Lung microvascular endothelial cell (primary cell): ENCODE measurements around the gene TCF15. TPM values are rescaled to one million over a fixed set of nuclear protein-coding genes. Genes with fewer than 3 reads are reported as not detected.
"Not testable (repeated sequence)": the region's sequence is repeated elsewhere in the genome, so short reads cannot be mapped to it uniquely, and the experiment has no call there.

Source experiments
- DNase-seq, 2 donors: peaks; one replicate each; pipeline versions ENCODE4 v3.0.0 to v3.0.0-alpha.2; 2010; ENCODE audit warnings: low read depth in 2 of 2
- total RNA-seq: library from RNA; depleted of rRNA; stranded (reverse); fragments of >200 nt; gene quantifications from 2 replicates; pipeline ENCODE4 v1.2.1, GENCODE V29; 2014

TCF15 gene
- total RNA-seq, 1 donor from 2014 or later = 0.60 TPM

DNA sequence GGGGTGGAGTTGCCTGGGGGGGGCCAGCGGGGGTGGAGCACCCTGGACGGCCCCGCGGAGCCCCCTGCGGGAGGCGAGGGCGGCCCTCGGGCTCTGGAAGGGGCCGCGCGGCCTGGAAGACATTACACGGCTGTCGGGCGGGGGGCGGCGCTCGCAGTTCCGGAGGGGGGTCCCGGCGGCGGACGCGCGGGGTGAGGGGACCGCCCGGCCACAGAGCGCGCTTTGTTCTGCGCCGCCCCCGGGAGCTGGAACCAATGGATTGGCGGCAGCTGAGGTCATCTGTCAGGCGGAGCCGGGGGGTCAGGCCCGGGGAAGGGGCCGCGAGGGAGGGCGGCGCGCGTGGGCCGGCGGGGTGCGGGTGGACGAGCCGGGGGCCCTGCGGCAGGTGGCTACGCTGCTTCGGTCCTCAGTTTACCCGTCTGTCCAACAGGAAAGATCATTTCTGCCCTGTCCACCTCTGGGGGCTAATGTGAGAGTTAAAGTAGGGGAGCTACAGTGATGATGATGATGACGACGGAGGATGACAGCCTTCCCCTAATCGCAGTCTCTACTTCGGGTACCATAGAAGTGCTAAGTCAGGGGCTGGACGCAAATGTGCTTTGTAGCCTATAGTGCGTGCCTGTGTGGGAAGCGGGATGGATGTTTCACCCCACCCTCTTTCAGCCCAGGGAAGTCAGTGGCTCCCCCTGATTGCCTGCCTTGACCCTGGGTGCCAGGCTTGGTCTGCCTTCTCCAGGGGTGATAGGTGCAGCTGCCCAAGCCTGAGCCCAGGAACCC lies 32.5 kb upstream of the TCF15 start:
- DNase-seq = peak in 1 of 2 donors; percentile 58

DNA sequence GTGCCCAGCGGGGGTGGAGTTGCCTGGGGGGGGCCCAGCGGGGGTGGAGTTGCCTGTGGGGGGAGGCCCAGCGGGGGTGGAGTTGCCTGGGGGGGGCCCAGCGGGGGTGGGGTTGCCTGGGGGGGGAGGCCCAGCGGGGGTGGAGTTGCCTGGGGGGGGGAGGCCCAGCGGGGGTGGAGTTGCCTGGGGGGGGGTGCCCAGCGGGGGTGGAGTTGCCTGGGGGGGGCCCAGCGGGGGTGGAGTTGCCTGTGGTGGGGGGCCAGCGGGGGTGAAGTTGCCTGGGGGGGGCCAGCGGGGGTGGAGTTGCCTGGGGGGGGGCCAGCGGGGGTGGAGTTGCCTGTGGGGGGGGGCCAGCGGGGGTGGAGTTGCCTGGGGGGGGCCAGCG lies 31.9 kb upstream of the TCF15 start:
- not testable (repeated sequence) for DNase-seq

DNA sequence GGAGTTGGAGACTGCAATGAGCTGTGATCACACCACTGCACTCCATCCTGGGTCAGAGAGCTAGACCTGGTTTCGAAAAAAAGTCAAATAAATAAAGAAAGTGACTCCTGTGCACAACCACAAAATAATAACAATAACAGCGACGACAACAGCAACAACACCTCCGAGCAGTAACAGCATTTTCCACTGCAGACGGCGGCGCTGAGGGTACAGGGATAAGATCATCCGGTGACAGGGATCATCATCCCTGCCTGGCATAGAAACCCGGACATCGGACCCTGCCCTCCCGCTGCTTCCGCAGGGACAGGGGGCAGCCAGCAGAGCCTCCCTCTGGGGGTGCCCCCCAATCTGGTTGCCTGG lies 31.4 kb upstream of the TCF15 start:
- DNase-seq = peak in 1 of 2 donors; percentile 48

DNA sequence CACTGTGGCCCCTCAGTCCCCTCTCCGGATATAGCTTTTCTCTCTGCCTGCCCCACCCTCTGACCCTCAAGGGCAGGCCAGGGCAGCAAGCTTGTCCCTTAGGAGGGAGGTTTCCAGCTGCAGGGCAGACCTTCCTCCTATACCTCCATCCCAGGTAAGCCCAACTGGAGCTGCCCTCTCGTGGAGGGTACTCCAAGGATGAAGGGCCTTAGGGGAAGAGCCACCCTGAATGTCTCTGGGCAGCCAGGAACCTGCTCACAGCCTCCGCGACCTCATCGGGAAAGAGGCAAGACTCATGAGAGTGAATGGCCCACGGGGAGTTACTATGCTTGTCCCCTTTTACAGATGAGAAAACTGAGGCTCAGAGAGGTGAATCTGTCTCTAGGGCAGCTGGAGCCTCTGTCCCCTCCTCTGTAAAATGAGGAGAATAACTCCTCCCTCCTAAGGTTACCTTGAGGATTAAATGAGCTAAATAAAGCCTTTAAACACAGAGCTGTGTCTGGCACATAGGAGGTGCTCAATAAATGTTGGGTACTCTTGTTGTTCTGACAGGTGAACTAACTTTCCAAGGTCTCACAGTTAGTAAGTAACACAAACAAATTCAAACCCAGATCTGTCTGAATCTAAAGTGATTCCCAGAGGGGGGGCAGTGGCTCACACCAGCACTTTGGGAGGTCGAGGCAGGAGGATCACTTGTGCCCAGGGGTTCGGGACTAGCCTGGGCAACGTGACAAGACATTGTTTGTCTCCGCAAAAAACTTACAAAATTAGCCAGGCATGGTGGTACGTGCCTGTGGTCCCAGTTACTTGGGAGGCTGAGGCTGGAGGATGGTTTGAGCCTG lies 30.8 kb upstream of the TCF15 start:
- DNase-seq = no peak

DNA sequence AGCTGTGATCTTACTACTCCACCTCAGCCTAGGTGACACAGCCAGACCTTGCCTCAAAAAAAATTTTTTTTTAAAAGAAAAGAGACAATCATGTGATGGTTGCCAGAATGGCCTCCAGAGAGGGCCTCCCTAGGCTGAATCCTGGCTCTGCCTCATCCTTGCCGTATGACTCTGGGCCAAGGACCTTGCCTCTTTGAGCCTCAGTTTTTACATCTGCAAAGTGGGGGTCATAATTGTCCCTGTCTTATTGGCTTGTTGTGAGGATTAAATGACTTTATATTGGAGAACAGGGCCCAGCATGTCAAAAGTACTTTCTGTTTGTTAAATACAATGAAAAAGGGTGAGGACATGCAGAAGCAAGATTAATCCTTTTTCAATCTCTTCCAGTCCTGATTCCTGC lies 28.5 kb upstream of the TCF15 start:
- DNase-seq = no peak

DNA sequence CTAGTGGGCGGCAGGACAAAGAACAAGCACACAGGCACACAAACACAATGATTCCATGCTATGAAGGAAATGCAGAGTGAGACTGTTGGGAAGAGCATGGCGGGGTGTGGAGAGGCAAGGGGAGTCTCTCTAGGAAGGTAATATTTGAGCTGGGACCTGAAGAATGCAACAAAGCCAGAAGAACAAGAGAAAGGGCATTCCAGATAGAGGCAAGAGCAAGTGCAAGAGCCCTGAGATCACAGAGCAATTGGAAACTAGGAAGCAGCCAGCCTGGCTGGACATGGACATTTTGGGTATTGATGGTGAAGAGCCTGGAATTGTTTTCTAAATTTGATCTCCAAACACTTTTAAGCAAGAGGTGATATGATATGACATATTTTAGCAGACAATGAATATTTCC lies 27.4 kb upstream of the TCF15 start:
- DNase-seq = no peak

DNA sequence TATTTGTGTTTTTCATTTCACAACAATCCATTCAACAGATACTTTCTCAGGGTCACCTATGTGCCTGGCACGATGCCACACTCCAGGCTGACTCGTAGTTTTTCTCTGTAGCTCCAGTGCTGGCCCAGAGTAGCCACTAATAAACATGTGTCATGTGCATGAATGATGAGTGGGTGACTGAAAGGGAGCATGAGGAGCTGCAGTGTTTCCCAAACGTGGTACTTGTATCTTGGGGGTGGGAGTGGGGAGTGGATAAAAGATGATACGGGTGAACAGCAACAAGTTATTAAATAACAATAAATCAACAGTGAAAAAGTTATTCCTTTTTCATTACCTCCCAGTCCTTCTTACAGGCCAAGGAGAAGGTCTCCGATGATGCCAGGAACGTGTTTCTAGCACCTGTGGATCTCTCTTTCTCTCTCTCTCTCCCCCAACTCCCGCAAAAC lies 25.8 kb upstream of the TCF15 start:
- no peak for DNase-seq

DNA sequence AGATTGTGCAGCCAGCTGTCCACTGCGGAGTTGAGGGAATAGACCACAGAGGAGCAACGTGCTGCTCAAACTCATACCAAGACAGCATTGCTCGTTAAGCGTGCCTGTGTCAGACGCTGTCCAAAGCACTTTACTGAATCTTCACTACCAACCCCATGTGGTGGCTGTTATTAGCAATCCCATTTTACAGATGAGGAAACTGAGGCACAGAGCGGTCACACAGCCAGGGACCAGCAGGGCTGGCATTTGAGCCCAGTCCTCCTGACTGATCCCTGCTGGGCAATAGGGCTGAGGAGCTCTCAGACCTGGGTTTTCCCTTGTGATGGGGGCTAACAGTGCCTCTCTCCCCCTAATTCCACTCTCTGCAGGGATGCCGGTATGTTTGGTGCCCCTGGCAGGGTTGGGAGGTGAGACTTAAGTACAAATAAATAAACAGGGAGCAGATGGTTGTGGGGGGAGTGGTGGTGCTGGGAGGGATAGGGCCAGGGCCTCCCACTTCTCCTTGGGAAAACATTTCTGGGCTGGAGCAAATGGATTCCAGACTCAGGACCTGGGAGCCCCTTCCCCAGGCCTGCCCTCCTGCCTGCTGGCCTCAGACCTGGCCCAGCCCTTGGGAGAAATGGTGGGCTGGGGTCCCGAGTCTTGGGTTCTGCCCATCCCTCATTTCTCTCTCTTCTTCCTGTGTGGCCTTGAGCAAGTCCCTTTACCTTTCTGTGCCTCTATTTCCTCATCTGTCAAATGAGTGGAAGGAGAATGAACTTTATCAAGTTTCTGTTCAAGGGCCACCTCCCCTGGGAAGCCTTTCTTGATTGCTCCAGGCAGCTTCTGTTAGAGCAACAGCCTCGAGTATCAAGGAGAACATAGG lies 25.2 kb upstream of the TCF15 start:
- no peak for DNase-seq

DNA sequence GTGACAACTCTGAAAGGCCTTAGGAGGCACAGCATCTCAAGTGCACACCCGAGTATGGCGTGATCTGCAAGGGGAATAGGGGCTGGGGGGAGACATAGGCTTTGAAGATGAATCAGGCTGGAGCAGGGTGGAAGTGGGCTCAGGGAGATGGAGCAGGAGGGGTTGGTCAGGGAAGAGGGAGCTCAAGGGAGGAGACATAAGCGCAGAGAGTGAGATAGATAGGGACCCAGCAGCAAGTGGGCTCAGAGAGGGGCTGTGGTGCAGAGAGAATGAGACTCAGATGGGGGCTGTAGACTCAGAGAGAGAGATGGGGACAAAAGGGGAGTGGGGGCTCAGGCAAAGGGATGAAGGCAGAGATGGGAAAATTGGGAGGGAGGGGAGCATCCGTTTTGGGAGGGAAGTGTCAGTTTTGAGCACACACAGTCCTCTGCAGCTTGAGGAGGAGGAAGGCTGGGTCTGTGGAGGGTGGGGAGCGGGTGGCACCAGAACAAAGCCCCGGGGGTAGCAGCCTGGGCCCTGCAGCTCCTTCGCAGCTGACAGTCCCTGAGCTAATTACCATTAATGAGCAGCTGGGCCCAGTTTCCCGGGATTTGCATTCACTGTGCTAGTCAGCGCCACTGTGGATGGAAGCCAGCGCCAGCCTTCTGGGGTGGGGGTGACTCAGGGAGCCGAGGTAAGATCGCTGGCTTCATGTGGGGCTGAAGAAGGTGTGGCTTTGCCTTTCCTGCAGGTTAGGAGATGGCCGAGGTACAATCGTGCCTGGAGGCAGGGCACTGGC lies 24.2 kb upstream of the TCF15 start:
- no peak for DNase-seq

DNA sequence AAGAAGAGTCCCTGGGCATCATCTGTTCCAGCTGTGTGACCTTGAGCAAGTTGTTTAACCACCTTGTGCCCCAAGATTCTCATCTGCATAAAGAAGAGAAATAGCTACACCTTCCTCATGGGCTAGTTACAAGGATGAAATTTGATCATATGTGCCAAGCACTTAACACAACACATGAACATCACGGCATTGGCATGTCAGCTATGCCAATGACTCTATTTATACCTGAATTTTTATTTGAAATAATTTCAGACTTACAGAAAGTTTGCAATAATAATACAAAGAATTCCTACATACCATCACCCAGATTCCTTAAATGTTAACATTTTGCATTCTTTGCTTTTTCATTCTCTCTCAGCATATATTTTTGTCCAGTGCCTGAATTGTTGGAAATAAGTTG lies 21.0 kb upstream of the TCF15 start:
- DNase-seq = no peak

DNA sequence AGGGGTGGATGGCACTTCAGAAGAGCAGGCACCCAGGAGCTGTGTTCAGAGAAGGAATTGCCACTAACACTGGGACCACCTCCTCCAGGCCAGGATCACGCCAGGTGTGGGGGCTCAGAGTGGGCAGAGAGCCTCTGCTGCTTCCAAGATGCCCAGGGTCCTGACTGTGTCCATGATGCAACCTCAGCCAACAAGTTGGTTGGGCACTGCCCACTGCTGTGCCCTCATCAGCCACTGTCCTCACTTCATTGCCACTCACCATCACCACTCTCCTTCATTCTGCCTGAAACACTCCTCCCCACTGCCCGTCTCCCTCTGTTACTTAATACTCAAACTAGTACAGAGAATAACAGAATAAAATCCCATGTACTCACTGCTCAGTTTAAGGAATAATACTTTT lies 16.5 kb upstream of the TCF15 start:
- no peak for DNase-seq

DNA sequence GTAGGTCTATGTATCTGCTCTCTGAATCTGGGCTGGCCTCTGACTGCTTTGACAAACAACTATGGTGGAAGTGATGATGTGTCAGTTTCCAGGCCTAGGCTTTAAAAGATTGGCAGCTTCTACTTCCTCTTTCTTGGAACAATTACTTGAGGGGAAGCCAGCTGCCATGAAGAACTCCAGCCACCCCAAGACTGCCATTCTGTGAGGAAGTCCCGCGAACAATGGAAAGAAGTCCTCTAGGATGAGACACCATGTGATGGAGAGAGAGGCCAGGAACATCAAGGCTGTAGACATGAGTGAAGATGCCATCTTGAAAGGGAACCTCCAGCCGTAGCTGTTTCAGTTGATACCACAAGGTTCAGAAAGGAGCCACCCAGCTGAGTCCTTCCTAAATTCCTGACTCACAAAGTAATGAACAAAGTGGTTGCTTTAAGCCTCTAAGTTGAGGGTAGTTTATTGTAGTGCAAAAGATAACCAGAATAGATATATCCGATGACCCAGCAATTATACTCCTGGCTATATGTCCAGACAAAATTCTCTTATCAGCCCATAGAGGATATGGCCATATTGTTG lies 15.3 kb upstream of the TCF15 start:
- peak in 1 of 2 donors; percentile 44 for DNase-seq

DNA sequence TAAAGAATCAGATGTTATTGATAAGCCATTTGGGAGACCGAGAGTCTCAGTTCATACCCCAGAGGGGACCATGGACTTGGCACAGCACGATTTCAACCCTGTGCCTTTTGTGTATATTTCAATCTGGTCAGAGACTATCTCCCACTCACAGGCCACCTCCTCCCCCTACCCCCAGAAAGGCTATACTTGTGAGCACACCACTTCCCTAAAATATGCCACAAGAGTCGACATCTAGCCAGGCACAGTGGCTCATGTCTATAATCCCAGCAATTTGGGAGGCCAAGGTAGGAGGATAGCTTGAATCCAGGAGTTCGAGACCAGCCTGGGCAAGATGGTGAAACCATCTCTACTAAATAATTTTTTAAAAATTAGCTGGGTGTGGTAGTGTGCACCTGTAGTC lies 13.6 kb upstream of the TCF15 start:
- DNase-seq = no peak

DNA sequence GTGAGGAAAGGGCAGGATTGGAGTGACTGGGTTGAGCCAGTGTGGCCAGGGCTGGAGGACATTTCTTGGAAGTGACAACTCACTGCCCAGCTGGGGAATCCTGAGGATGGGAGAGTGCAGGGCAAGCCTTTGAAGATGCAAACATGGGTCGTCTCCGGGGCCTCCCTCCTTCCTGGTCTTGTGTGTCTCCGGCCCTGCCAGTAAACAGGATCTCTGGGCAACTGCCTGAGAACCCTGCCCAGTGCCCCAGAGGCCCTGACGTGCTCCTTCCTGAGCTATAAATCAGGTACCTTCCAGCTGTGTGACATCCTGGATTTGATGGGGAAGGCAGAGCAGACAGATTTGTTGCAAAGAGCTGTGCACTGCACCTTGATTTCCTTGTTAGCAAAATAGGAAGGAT lies 12.9 kb upstream of the TCF15 start:
- no peak for DNase-seq

DNA sequence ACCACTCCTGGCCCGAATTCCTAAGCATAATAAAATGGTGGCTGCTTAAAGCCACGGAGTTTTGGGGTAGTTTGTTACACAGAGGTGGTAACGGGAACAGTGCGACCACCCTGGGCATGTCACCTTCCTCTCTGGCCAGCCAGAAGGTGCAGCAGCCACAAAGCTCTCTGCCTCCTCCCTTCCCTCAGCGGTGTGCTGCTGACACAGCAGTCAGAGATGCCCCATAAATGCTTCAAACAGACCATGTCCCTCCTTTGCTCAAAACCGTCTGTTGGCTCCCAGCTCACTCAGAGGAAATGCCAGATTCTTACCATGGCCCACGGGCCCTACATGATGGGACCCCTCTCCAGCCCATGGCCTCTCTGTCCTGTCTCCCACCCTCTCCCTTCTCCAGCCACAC lies 12.1 kb upstream of the TCF15 start:
- DNase-seq = no peak

DNA sequence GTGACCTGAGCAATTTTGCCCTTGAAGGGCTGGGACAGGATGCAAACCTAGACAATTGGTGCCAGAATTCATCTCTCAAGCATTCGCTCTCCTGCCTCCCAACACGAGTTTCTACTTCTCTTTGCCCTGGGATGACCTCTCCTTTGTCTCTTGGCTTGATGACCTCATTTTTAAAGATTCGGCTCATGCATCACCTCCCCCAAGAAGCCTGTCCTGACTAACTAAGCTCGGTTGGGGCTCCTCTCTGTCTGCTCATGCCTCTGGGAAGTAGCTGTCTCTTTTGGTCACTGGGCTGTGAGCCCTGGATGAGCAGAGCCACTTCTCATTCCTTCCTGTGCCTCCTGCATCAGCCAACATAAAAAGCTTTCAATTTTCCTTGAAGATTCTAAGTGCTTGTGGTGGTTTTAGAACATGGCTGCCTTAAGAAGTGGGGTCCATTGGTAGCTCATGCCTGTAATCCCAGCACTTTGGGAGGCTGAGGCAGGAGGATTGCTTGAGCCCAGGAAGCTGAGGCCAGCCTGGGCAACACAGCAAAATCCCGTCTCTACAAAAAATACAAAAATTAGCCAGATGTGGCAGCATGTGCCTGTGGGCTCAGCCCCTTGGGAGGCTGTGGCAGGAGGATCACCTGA lies 11.1 kb upstream of the TCF15 start:
- DNase-seq = no peak

DNA sequence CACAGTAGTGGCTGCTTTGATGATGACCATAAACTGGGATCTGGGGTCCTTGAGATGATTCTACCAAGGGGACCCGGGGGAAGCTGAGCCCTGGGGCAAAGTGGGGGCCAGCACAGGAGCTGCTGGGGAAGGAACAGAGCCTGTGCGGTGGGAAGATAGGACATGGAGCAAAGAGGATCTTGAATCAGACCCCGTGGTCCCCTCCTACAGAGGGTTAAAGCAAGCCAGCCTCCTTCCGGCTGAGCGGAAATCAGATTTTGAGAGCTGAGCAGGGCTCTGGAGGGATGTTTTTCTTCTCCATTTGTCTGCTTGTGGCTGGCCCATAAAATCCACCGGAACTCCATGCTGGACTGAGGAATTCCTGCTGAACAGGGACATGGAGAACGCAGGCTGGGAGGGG lies 10.1 kb upstream of the TCF15 start:
- no peak for DNase-seq

DNA sequence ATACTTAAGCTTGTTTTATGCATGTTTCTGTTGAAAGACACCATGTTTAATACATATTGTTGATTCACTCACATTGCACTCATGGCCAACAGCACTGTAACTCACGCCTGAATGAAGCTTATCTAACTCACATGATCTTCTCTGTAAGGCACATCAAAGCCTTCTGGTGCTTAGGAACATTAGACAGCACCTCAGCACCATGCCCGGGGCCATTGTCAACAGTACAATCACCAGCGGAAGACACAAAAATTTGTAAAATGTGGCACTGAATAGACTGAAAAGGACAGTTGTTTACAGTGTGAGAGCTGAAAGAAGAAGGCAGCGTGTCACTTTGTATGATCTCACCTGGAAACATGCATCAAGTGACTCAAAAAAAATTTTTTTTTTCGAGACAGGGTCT lies 8.9 kb upstream of the TCF15 start:
- no peak for DNase-seq

DNA sequence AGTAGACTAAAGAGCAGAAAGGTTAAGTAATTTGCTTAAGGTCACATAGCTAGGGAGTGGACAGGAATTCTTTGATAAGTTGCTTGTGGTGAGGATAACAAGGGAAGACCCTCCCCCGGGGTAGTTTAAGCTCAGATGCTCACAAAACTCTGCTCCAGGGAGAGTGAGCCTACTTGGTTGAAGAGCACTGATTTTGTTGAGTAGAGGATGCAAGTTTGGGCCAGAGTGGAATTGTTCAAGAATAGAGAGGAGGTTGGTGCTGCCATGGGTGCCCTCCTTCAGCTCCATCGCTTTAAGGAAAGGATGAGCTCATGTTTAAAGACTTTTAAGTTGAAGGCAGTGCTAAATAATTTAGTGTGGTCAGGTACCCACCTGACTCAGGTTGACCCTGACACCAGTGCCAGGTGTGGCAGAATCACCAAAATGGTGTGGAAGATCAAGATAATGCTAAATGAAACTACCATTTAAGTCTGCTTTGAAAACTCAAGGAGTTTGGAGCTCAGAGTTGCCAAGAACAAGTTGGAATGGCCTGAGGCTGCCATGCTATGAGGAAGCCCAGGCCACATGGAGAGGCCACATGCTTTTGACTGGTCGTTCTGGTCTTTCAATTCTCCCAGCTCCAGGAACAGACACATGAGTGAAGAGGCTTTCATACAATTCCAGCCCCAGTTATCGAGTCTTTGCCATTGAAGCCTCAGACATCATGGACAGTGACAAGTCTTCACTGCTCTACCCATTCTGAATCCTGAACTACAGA lies 8.0 kb upstream of the TCF15 start:
- no peak for DNase-seq

DNA sequence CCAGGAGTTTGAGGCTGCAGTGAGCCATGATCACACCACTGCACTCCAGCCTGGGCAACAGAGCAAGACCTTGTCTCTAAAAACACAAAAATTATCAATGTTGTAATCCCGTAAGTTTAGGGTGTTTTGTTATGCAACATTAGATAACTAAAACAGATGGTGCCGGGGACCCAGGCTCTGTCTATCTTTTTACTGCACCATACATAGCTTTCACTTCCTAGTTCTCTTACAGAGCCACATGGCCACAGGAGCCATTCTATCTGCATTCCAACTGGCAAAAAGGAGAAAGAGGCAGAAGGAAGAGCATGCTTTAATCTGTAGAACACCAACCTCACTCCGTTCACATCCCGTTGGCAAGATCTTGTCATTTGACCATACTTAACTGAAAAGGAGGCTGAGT lies 5.4 kb upstream of the TCF15 start:
- DNase-seq = no peak
